ENCODE measurements around the gene RPUSD1. TPM values are rescaled to one million over a fixed set of nuclear protein-coding genes. Genes with fewer than 3 reads are reported as not detected.

The RPUSD1 gene
- total RNA-seq, 1 experiment from 2014 or later: 59.9 TPM

GRCh38 chr16:822909-823297 lies 34.7 kb upstream of the RPUSD1 start:
- DNase-seq (ENCODE audit: low read depth, low spot score): no peak
- H3K4me1 ChIP-seq (ENCODE audit: control insufficient read depth in 1 of 2, insufficient read depth in 2 of 2, low read length in 2 of 2): no peaks in the 10 kb centered on the region
- no peak overlapping the region for H3K4me3 ChIP-seq (replicated peaks in 1 of 2; ENCODE audit: low read depth in 1 of 2, low read length in 2 of 2)
- no peaks in the 10 kb centered on the region for H3K27me3 ChIP-seq (ENCODE audit: insufficient read depth, low read length)
- H3K4me2 ChIP-seq (ENCODE audit: low read length): no peak overlapping the region
- no peak overlapping the region for H2AFZ ChIP-seq (ENCODE audit: low read depth, low read length, poor library complexity, severe bottlenecking)
- no peaks in the 10 kb centered on the region for H3K9me2 ChIP-seq (ENCODE audit: insufficient read depth)
- H3K27ac ChIP-seq (ENCODE audit: low read depth, low read length): no peak overlapping the region
- intact Hi-C loops (cut with micrococcal nuclease): no loop called here
- no TSS peak for BruUV-seq (replicated peaks)
- no peaks in the 10 kb centered on the region for H4K20me1 ChIP-seq (ENCODE audit: insufficient read depth)
- POLR2A ChIA-PET: no interaction called here
- TF ChIP-seq TCF7L2 (IDR thresholded peaks at IDR 0.05; ENCODE audit: borderline replicate concordance, extremely low read depth, insufficient read depth, insufficient read length) (no peak), CTCF (IDR thresholded peaks at IDR 0.05 in 2 of 3, conservative IDR thresholded peaks at IDR 0.05 in 1 of 3; ENCODE audit: borderline replicate concordance in 1 of 3, insufficient read depth in 1 of 3, low read depth in 2 of 3, low read length in 2 of 3) (no peak), ZBTB33 (IDR thresholded peaks at IDR 0.05; ENCODE audit: extremely low read depth, insufficient replicate concordance, low read length) (no peak), ZFX (IDR thresholded peaks at IDR 0.05) (no peak)
- H3K79me2 ChIP-seq (ENCODE audit: insufficient read depth, low read length): no peaks in the 10 kb centered on the region
- no peak for ATAC-seq
- no peaks in the 10 kb centered on the region for H3K36me3 ChIP-seq (ENCODE audit: control insufficient read depth in 1 of 2, insufficient read depth in 2 of 2, low read length in 2 of 2)
- RAD21 ChIA-PET (ENCODE audit: low non-redundant PET in 1 of 2, low total read pairs in 2 of 2, uncharacterized antibody in 2 of 2, unreplicated experiment in 2 of 2): no interaction called here
- no peaks in the 10 kb centered on the region for H3K9me3 ChIP-seq (ENCODE audit: control insufficient read depth in 1 of 2, insufficient read depth in 1 of 2, low read depth in 1 of 2, low read length in 2 of 2)
- H3K9ac ChIP-seq (ENCODE audit: low read length): no peak overlapping the region
- CTCF ChIA-PET: no interaction called here

All from HCT116 (cell line).